SK-N-SH (cell line): ENCODE measurements around the gene AK2. TPM values are rescaled to one million over a fixed set of nuclear protein-coding genes. Genes with fewer than 3 reads are reported as not detected.

ENCODE experiments used
- CTCF ChIA-PET: fragments of 300-600, 350-600 bp; formaldehyde crosslinking; extraction: SDS; loops from one replicate; lab custom pipeline; 2021; lab: Yijun Ruan, JAX
- POLR2A ChIA-PET: fragments of 350-600 bp; sonication (Branson Sonifier 250); formaldehyde crosslinking; extraction: SDS; loops from one replicate; lab custom pipeline; 2020; ENCODE audit warnings: antibody characterized with exemption, inconsistent platforms; lab: Yijun Ruan, JAX
- DNase-seq: peaks from one replicate; pipeline ENCODE4 v3.0.0; 2012
- H2AFZ ChIP-seq: fragments of 200-600 bp; sonication (generic); 2 replicates; pipeline ENCODE4 v1.8.1; 2016; ENCODE audit warnings: antibody characterized with exemption, mild to moderate bottlenecking, low read depth
- H3F3A ChIP-seq: fragments of 200-600 bp; sonication (generic); replicated peaks from 2 replicates; pipeline ENCODE3; 2016; ENCODE audit warnings: antibody characterized with exemption, mild to moderate bottlenecking; ENCODE audit not compliant: insufficient read depth
- H3K27ac ChIP-seq, 2 experiments: fragments of 200-500 bp in 1 of 2; fragments of 200-600 bp in 1 of 2; sonication (Bioruptor generic) in 1 of 2; sonication (generic), shearing (Covaris generic) in 1 of 2; 2 replicates each; pipeline versions ENCODE4 v1.5.1 to v1.6.1; 2014 to 2016; ENCODE audit warnings: low read depth in 2 of 2, inconsistent platforms in 1 of 2, low read length in 1 of 2, mild to moderate bottlenecking in 1 of 2, mixed read lengths in 1 of 2
- H3K27me3 ChIP-seq: fragments of 200-600 bp; sonication (generic), shearing (Covaris generic); 2 replicates; pipeline ENCODE4 v1.6.1; 2016; ENCODE audit warnings: mixed run types; ENCODE audit not compliant: insufficient read depth
- H3K36me3 ChIP-seq, 2 experiments: fragments of 200-500 bp in 1 of 2; fragments of 200-600 bp in 1 of 2; sonication (Bioruptor generic) in 1 of 2; sonication (generic) in 1 of 2; replicated peaks in 1 of 2; 2 replicates each; pipeline versions ENCODE3 to v1.5.1; 2014 to 2016; ENCODE audit warnings: low read length in 1 of 2, mild to moderate bottlenecking in 1 of 2; ENCODE audit not compliant: insufficient read depth in 2 of 2, control insufficient read depth in 1 of 2
- H3K4me1 ChIP-seq, 2 experiments: fragments of 200-500 bp in 1 of 2; fragments of 200-600 bp in 1 of 2; sonication (Bioruptor generic) in 1 of 2; sonication (generic), shearing (Covaris generic) in 1 of 2; 2 replicates each; pipeline versions ENCODE4 v1.5.1 to v1.6.1; 2014 to 2016; ENCODE audit warnings: low read depth in 1 of 2, low read length in 1 of 2, mixed run types in 1 of 2; ENCODE audit not compliant: insufficient read depth in 2 of 2, control insufficient read depth in 1 of 2
- H3K4me2 ChIP-seq: fragments of 200-600 bp; sonication (generic), shearing (Covaris generic); 2 replicates; pipeline ENCODE4 v1.6.1; 2017; ENCODE audit warnings: mixed run types
- H3K4me3 ChIP-seq, 2 experiments: fragments of 200-500 bp in 1 of 2; fragments of 200-600 bp in 1 of 2; sonication (Bioruptor generic) in 1 of 2; sonication (generic), shearing (Covaris generic) in 1 of 2; 2 replicates each; pipeline versions ENCODE4 v1.5.1 to v1.8.1; 2014 to 2016; ENCODE audit warnings: low read depth in 2 of 2, inconsistent platforms in 1 of 2, low read length in 1 of 2, mild to moderate bottlenecking in 1 of 2, mixed read lengths in 1 of 2, moderate library complexity in 1 of 2
- H3K79me2 ChIP-seq: fragments of 200-600 bp; sonication (generic); 2 replicates; pipeline ENCODE4 v1.8.1; 2017; ENCODE audit warnings: mild to moderate bottlenecking; ENCODE audit not compliant: insufficient read depth
- H3K9ac ChIP-seq: fragments of 200-600 bp; sonication (generic); 2 replicates; pipeline ENCODE4 v1.6.1; 2017; ENCODE audit warnings: mixed run types
- H3K9me2 ChIP-seq: fragments of 200-600 bp; sonication (generic); 2 replicates; pipeline ENCODE4 v1.6.1; 2017; ENCODE audit warnings: mixed run types
- H3K9me3 ChIP-seq: fragments of 200-600 bp; sonication (generic); 2 replicates; pipeline ENCODE4 v1.6.1; 2017; ENCODE audit warnings: mixed run types, mild to moderate bottlenecking, moderate library complexity
- H4K20me1 ChIP-seq: fragments of 200-600 bp; sonication (generic); 2 replicates; pipeline ENCODE4 v1.6.1; 2017; ENCODE audit warnings: mild to moderate bottlenecking, mixed run types; ENCODE audit not compliant: insufficient read depth
- CHD2 ChIP-seq: fragments of 150-350 bp; IDR thresholded peaks from 2 replicates; pipeline ENCODE4 v1.6.1; 2018; ENCODE audit warnings: low read length; ENCODE audit not compliant: partially characterized antibody
- EP300 ChIP-seq, 2 experiments: IDR thresholded peaks; 2 replicates each; pipeline versions ENCODE4 v1.4.0 to v1.6.1; 2012; ENCODE audit warnings: borderline replicate concordance in 1 of 2, low read depth in 1 of 2, low read length in 1 of 2
- FOSL2 ChIP-seq: IDR thresholded peaks from 2 replicates; pipeline ENCODE4 v1.4.0; 2012; ENCODE audit warnings: low read depth, mild to moderate bottlenecking, moderate library complexity, borderline replicate concordance
- FOXM1 ChIP-seq: IDR thresholded peaks from 2 replicates; pipeline ENCODE4 v1.4.0; 2012; ENCODE audit warnings: low read depth, mild to moderate bottlenecking
- GATA2 ChIP-seq: sonication (generic); formaldehyde crosslinking; IDR thresholded peaks from 2 replicates; pipeline ENCODE4 v1.5.0; 2020; ENCODE audit warnings: mild to moderate bottlenecking, missing genetic modification reagents
- MAX ChIP-seq: IDR thresholded peaks from 2 replicates; pipeline ENCODE4 v1.4.0; 2012; ENCODE audit warnings: low read depth
- NFIC ChIP-seq: IDR thresholded peaks from 2 replicates; pipeline ENCODE4 v1.4.0; 2012; ENCODE audit warnings: borderline replicate concordance
- NRF1 ChIP-seq: IDR thresholded peaks from 2 replicates; pipeline ENCODE4 v1.6.1; 2012; ENCODE audit warnings: low read depth, mild to moderate bottlenecking, low read length
- RAD21 ChIP-seq: IDR thresholded peaks from 2 replicates; pipeline ENCODE4 v1.6.1; 2012; ENCODE audit warnings: mild to moderate bottlenecking, low read length
- RCOR1 ChIP-seq: fragments of 150-350 bp; IDR thresholded peaks from 2 replicates; pipeline ENCODE4 v1.6.1; 2017; ENCODE audit warnings: antibody characterized with exemption, low read length
- RXRA ChIP-seq: IDR thresholded peaks from 2 replicates; pipeline ENCODE4 v1.4.0; 2012; ENCODE audit warnings: low read depth, mild to moderate bottlenecking, borderline replicate concordance
- SMC3 ChIP-seq: IDR thresholded peaks from 2 replicates; pipeline ENCODE4 v1.6.1; 2012; ENCODE audit warnings: low read depth, low read length, improper control_type of control experiment
- TAF1 ChIP-seq: IDR thresholded peaks from 2 replicates; pipeline ENCODE4 v1.6.1; 2012; ENCODE audit warnings: low read depth, mild to moderate bottlenecking, low read length, moderate library complexity, borderline replicate concordance
- USF2 ChIP-seq: fragments of 150-350 bp; IDR thresholded peaks from 2 replicates; pipeline ENCODE4 v1.6.1; 2017; ENCODE audit warnings: antibody characterized with exemption, low read length, low read depth, borderline replicate concordance
- YY1 ChIP-seq: IDR thresholded peaks from 2 replicates; pipeline ENCODE4 v1.4.0; 2012; ENCODE audit warnings: low read depth, mild to moderate bottlenecking
- WGBS: methylation state at CpG from one replicate; pipeline ENCODE4 v1.1.6; 2017; ENCODE audit warnings: low lambda C conversion rate; 5-methylcytosine and 5-hydroxymethylcytosine counted together
- polyA plus RNA-seq, 3 experiments: library from polyadenylated mRNA; depleted of rRNA; stranded (reverse); fragments of >200 nt; gene quantifications; 2 replicates each; pipeline ENCODE4 v1.2.3, GENCODE V29; 2012
- TF ChIP-seq, protein P1 (sequence below): fragments of 150-350 bp; IDR thresholded peaks from 2 replicates; pipeline ENCODE4 v1.6.1; 2016; ENCODE audit warnings: mild to moderate bottlenecking, low read depth, low read length
- TF ChIP-seq, protein P2 (sequence below): IDR thresholded peaks from 2 replicates; pipeline ENCODE4 v1.4.0; 2012; ENCODE audit warnings: low read depth, borderline replicate concordance
- TF ChIP-seq, protein P3 (sequence below): IDR thresholded peaks from 2 replicates; pipeline ENCODE4 v1.4.0; 2012; ENCODE audit warnings: low read depth, borderline replicate concordance

Gene AK2
- polyA plus RNA-seq, 1 of the 3 experiments (the other 2 are of a cell fraction), result 191 TPM

- Histone ChIP-seq H3K27ac (peak overlapping the region; percentile 43 to 69; a peak in 3 of 4 replicates), H3K79me2 (peaks cover 37% of the 10 kb centered on the region), H3K4me3 (peak overlapping the region; percentile 66 to 77; a peak in 2 of 4 replicates), H3F3A (peaks cover 18% of the 10 kb centered on the region), H3K4me2 (peak overlapping the region; percentile 60), H3K9ac (no peak overlapping the region), H3K9me3 (no peaks in the 10 kb centered on the region), H3K36me3 (no peaks in the 10 kb centered on the region), H3K27me3 (no peaks in the 10 kb centered on the region), H3K9me2 (no peaks in the 10 kb centered on the region), H4K20me1 (peaks cover 28% of the 10 kb centered on the region), H2AFZ (peak overlapping the region; percentile 90), H3K4me1 (peaks cover 12 to 17% of the 10 kb centered on the region in 2 experiments; a peak in 3 of 4 replicates)
- ChIA-PET CTCF (interaction anchor here (1.1 to 2.1 kb wide), 2 partner anchors 12 to 79 kb away, joined by 3 to 4 read pairs; partner anchors contain the start of gene HPCA), POLR2A (interaction anchor here (0.5 to 2.1 kb wide), 3 partner anchors 19 to 78 kb away, joined by 3 to 10 read pairs (median 8); no protein-coding TSS in a partner anchor)
- DNase-seq, result no peak
- WGBS, result 64% methylated on average over 5 of the region's 5 CpGs
- TF ChIP-seq CHD2 (no peak), RCOR1 (no peak), FOXM1 (no peak), EP300 (IDR thresholded peaks at IDR 0.05; ENCODE audit: borderline replicate concordance in 1 of 2, low read depth in 1 of 2, low read length in 1 of 2) (no peak), GATA2 (no peak), RAD21 (no peak), SMC3 (no peak), FOSL2 (no peak)
- TF ChIP-seq, protein P1, sequence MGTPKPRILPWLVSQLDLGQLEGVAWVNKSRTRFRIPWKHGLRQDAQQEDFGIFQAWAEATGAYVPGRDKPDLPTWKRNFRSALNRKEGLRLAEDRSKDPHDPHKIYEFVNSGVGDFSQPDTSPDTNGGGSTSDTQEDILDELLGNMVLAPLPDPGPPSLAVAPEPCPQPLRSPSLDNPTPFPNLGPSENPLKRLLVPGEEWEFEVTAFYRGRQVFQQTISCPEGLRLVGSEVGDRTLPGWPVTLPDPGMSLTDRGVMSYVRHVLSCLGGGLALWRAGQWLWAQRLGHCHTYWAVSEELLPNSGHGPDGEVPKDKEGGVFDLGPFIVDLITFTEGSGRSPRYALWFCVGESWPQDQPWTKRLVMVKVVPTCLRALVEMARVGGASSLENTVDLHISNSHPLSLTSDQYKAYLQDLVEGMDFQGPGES, result no peak
- TF ChIP-seq, protein P2, sequence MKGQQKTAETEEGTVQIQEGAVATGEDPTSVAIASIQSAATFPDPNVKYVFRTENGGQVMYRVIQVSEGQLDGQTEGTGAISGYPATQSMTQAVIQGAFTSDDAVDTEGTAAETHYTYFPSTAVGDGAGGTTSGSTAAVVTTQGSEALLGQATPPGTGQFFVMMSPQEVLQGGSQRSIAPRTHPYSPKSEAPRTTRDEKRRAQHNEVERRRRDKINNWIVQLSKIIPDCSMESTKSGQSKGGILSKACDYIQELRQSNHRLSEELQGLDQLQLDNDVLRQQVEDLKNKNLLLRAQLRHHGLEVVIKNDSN, result no peak
- TF ChIP-seq, all 33 proteins: peak for 0
These were observed 71.4 kb downstream of the AK2 start for GRCh38 chr1:32965251-32965747.

GRCh38 chr1:32964461-32965250, 72.0 kb downstream of the AK2 start, which contains the start of gene RNF19B:
Gene RNF19B, minus strand, starts transcription at chr1:32964809. Its CDS starts 124 bp downstream, at chr1:32964685.
- Histone ChIP-seq H3K9me3 (no peaks in the 10 kb centered on the region), H3K9me2 (no peaks in the 10 kb centered on the region), H3K4me3 (peak within 1 kb of the TSS; percentile 77 to 98), H3K4me2 (peak within 1 kb of the TSS; percentile 95), H4K20me1 (peaks cover 32% of the 10 kb centered on the region), H3K9ac (peak within 1 kb of the TSS; percentile 77), H3K27ac (peak within 1 kb of the TSS; percentile 63 to 77; a peak in 3 of 4 replicates), H3F3A (peaks cover 15% of the 10 kb centered on the region), H3K4me1 (peaks cover 12 to 17% of the 10 kb centered on the region in 2 experiments; a peak in 3 of 4 replicates), H2AFZ (peak within 1 kb of the TSS; percentile 90), H3K27me3 (no peaks in the 10 kb centered on the region), H3K36me3 (no peaks in the 10 kb centered on the region), H3K79me2 (peaks cover 44% of the 10 kb centered on the region)
- ChIA-PET CTCF (interaction anchor here (1.1 to 2.1 kb wide), 4 partner anchors 12 to 78 kb away, joined by 3 to 8 read pairs (median 5); partner anchors contain the start of gene HPCA), POLR2A (interaction anchor here (0.5 to 2.1 kb wide), 5 partner anchors 10 to 78 kb away, joined by 3 to 10 read pairs (median 3); no protein-coding TSS in a partner anchor)
- 7% methylated on average over 7 of the region's 83 CpGs for WGBS
- DNase-seq, result peak; percentile 98
- no peak for TF ChIP-seq SMC3
- TF ChIP-seq FOSL2, result no peak
- TF ChIP-seq TAF1, result peak; percentile 81; the same call in 1 of the 2 replicates
- TF ChIP-seq NFIC, result no peak
- TF ChIP-seq, protein P2, result peak; percentile 89
- peak; percentile 91 for TF ChIP-seq YY1
- no peak for TF ChIP-seq RXRA
- TF ChIP-seq EP300 (IDR thresholded peaks at IDR 0.05; ENCODE audit: borderline replicate concordance in 1 of 2, low read depth in 1 of 2, low read length in 1 of 2), result no peak; a peak in 1 of 4 replicates
- TF ChIP-seq USF2, result peak; percentile 39; the same call in 1 of the 2 replicates
- TF ChIP-seq, protein P3, sequence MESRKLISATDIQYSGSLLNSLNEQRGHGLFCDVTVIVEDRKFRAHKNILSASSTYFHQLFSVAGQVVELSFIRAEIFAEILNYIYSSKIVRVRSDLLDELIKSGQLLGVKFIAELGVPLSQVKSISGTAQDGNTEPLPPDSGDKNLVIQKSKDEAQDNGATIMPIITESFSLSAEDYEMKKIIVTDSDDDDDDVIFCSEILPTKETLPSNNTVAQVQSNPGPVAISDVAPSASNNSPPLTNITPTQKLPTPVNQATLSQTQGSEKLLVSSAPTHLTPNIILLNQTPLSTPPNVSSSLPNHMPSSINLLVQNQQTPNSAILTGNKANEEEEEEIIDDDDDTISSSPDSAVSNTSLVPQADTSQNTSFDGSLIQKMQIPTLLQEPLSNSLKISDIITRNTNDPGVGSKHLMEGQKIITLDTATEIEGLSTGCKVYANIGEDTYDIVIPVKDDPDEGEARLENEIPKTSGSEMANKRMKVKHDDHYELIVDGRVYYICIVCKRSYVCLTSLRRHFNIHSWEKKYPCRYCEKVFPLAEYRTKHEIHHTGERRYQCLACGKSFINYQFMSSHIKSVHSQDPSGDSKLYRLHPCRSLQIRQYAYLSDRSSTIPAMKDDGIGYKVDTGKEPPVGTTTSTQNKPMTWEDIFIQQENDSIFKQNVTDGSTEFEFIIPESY, result no peak
- TF ChIP-seq NRF1, result peak; percentile 97
- peak; percentile 64; the same call in 1 of the 2 replicates for TF ChIP-seq MAX
